ENCODE measurements around the gene POU2F1.

Gene POU2F1

GRCh38 chr1:167440776-167441175, 220.1 kb downstream of the POU2F1 start:
- Mint-ChIP-seq H3K27ac (no peak overlapping the region), H3K4me1 (no peaks in the 10 kb centered on the region), H3K36me3 (ENCODE audit: low read depth) (no peaks in the 10 kb centered on the region), H3K9me3 (no peaks in the 10 kb centered on the region), H3K27me3 (ENCODE audit: low read depth) (peaks cover 55% of the 10 kb centered on the region), H3K4me3 (no peak overlapping the region)
- no peak for TF ChIP-seq CTCF (IDR thresholded peaks at IDR 0.05; ENCODE audit: unreplicated experiment in 3 of 3)

- H3K27me3 Mint-ChIP-seq (ENCODE audit: low read depth) = peaks cover 58% of the 10 kb centered on the region
- H3K4me1 Mint-ChIP-seq = no peaks in the 10 kb centered on the region
- no peak overlapping the region for H3K4me3 Mint-ChIP-seq
- H3K36me3 Mint-ChIP-seq (ENCODE audit: low read depth) = no peaks in the 10 kb centered on the region
- no peak for TF ChIP-seq CTCF (IDR thresholded peaks at IDR 0.05; ENCODE audit: unreplicated experiment in 3 of 3)
- no peak overlapping the region for H3K27ac Mint-ChIP-seq
- H3K9me3 Mint-ChIP-seq = no peaks in the 10 kb centered on the region
These were observed 220.5 kb downstream of the POU2F1 start for GRCh38 chr1:167441222-167441621.

- no peaks in the 10 kb centered on the region for H3K36me3 Mint-ChIP-seq (ENCODE audit: low read depth)
- peaks cover 64% of the 10 kb centered on the region for H3K27me3 Mint-ChIP-seq (ENCODE audit: low read depth)
- no peak overlapping the region for H3K4me3 Mint-ChIP-seq
- TF ChIP-seq CTCF (IDR thresholded peaks at IDR 0.05; ENCODE audit: unreplicated experiment in 3 of 3) = peak; percentile 65 to 71 (median 66)
- no peaks in the 10 kb centered on the region for H3K9me3 Mint-ChIP-seq
- H3K4me1 Mint-ChIP-seq = no peaks in the 10 kb centered on the region
- H3K27ac Mint-ChIP-seq = no peak overlapping the region
These were observed 221.6 kb downstream of the POU2F1 start for GRCh38 chr1:167442142-167442848.

- Mint-ChIP-seq H3K9me3 (no peaks in the 10 kb centered on the region), H3K27me3 (ENCODE audit: low read depth) (peaks cover 60% of the 10 kb centered on the region), H3K4me3 (no peak overlapping the region), H3K4me1 (no peaks in the 10 kb centered on the region), H3K36me3 (ENCODE audit: low read depth) (no peaks in the 10 kb centered on the region), H3K27ac (no peak overlapping the region)
- no peak for TF ChIP-seq CTCF (IDR thresholded peaks at IDR 0.05; ENCODE audit: unreplicated experiment in 3 of 3)
These were observed 222.3 kb downstream of the POU2F1 start for GRCh38 chr1:167442854-167443565.

- Mint-ChIP-seq H3K36me3 (ENCODE audit: low read depth) (no peaks in the 10 kb centered on the region), H3K27ac (no peak overlapping the region), H3K4me1 (no peaks in the 10 kb centered on the region), H3K4me3 (no peak overlapping the region), H3K27me3 (ENCODE audit: low read depth) (peaks cover 55% of the 10 kb centered on the region), H3K9me3 (no peaks in the 10 kb centered on the region)
- TF ChIP-seq CTCF (IDR thresholded peaks at IDR 0.05; ENCODE audit: unreplicated experiment in 3 of 3) = no peak
These were observed 223.1 kb downstream of the POU2F1 start for GRCh38 chr1:167443757-167444156.
